ENCODE measurements around the gene CHD9NB. TPM values are rescaled to one million over a fixed set of nuclear protein-coding genes. Genes with fewer than 3 reads are reported as not detected.

The CHD9NB gene
- total RNA-seq, 1 experiment from 2014 or later, result 6.4 TPM

DNA sequence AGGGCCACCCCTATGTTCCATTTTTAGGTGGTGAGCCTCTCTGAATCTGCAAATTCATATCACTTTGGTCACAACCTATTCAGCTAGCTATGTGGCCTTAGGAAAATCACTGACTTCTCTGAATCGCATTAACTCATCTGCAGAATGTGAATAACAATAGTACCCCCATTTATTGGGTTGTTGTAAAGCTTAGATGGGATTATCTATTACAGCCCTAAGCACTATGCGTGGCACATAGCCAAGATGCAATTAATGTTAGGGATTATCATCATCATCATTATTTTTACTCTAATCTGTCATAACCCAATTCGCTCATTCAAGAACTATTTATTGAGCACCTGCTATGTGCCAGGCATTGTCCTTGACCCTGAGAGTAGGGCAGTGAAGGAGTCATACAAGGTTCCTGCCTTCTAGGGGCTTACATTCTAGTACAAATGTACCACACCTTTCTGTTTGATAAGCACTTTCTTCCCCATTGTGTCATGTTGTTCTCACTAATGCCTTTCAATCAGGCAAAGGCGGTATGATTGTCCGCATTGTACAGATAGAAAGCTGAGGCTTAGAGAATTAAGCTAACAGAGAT is 40.6 kb upstream of the CHD9NB start:
- TF ChIP-seq, protein P1, sequence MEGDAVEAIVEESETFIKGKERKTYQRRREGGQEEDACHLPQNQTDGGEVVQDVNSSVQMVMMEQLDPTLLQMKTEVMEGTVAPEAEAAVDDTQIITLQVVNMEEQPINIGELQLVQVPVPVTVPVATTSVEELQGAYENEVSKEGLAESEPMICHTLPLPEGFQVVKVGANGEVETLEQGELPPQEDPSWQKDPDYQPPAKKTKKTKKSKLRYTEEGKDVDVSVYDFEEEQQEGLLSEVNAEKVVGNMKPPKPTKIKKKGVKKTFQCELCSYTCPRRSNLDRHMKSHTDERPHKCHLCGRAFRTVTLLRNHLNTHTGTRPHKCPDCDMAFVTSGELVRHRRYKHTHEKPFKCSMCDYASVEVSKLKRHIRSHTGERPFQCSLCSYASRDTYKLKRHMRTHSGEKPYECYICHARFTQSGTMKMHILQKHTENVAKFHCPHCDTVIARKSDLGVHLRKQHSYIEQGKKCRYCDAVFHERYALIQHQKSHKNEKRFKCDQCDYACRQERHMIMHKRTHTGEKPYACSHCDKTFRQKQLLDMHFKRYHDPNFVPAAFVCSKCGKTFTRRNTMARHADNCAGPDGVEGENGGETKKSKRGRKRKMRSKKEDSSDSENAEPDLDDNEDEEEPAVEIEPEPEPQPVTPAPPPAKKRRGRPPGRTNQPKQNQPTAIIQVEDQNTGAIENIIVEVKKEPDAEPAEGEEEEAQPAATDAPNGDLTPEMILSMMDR (IDR thresholded peaks at IDR 0.05; ENCODE audit: unreplicated experiment), result no peak
- H3K27me3 Mint-ChIP-seq (ENCODE audit: unreplicated experiment), result no peaks in the 10 kb centered on the region
- no peak overlapping the region for H3K27ac Mint-ChIP-seq (ENCODE audit: unreplicated experiment)
- H3K4me3 Mint-ChIP-seq (ENCODE audit: low read depth, unreplicated experiment), result no peak overlapping the region
- no peaks in the 10 kb centered on the region for H3K36me3 Mint-ChIP-seq (ENCODE audit: insufficient read depth, unreplicated experiment)
- intact Hi-C loops (cut with micrococcal nuclease; ENCODE audit: unreplicated experiment), result no loop called here
- no peaks in the 10 kb centered on the region for H3K9me3 Mint-ChIP-seq (ENCODE audit: low read depth, unreplicated experiment)
- no peak for DNase-seq
- peaks cover 34% of the 10 kb centered on the region for H3K4me1 Mint-ChIP-seq (ENCODE audit: low read depth, unreplicated experiment)
- no TSS peak for BruUV-seq (replicated peaks)
- CTCF ChIA-PET, result no interaction called here

- CTCF ChIA-PET, result no interaction called here
- intact Hi-C loops (cut with micrococcal nuclease; ENCODE audit: unreplicated experiment), result no loop called here
- TF ChIP-seq, protein P1 (IDR thresholded peaks at IDR 0.05; ENCODE audit: unreplicated experiment), result no peak
- H3K27me3 Mint-ChIP-seq (ENCODE audit: unreplicated experiment), result no peaks in the 10 kb centered on the region
- no peaks in the 10 kb centered on the region for H3K36me3 Mint-ChIP-seq (ENCODE audit: insufficient read depth, unreplicated experiment)
- no peak overlapping the region for H3K27ac Mint-ChIP-seq (ENCODE audit: unreplicated experiment)
- H3K4me1 Mint-ChIP-seq (ENCODE audit: low read depth, unreplicated experiment), result peaks cover 30% of the 10 kb centered on the region
- no peaks in the 10 kb centered on the region for H3K9me3 Mint-ChIP-seq (ENCODE audit: low read depth, unreplicated experiment)
- H3K4me3 Mint-ChIP-seq (ENCODE audit: low read depth, unreplicated experiment), result no peak overlapping the region
- no peak for DNase-seq
- BruUV-seq (replicated peaks), result no TSS peak
These were observed 39.6 kb upstream of the CHD9NB start for GRCh38 chr16:53092284-53092683.

GRCh38 chr16:53091466-53092211 is 38.9 kb upstream of the CHD9NB start:
- CTCF ChIA-PET, result no interaction called here
- no peaks in the 10 kb centered on the region for H3K27me3 Mint-ChIP-seq (ENCODE audit: unreplicated experiment)
- intact Hi-C loops (cut with micrococcal nuclease; ENCODE audit: unreplicated experiment), result no loop called here
- H3K36me3 Mint-ChIP-seq (ENCODE audit: insufficient read depth, unreplicated experiment), result no peaks in the 10 kb centered on the region
- H3K4me3 Mint-ChIP-seq (ENCODE audit: low read depth, unreplicated experiment), result no peak overlapping the region
- TF ChIP-seq, protein P1 (IDR thresholded peaks at IDR 0.05; ENCODE audit: unreplicated experiment), result no peak
- no peak for DNase-seq
- no peaks in the 10 kb centered on the region for H3K9me3 Mint-ChIP-seq (ENCODE audit: low read depth, unreplicated experiment)
- no TSS peak for BruUV-seq (replicated peaks)
- no peak overlapping the region for H3K27ac Mint-ChIP-seq (ENCODE audit: unreplicated experiment)
- H3K4me1 Mint-ChIP-seq (ENCODE audit: low read depth, unreplicated experiment), result peaks cover 26% of the 10 kb centered on the region

DNA sequence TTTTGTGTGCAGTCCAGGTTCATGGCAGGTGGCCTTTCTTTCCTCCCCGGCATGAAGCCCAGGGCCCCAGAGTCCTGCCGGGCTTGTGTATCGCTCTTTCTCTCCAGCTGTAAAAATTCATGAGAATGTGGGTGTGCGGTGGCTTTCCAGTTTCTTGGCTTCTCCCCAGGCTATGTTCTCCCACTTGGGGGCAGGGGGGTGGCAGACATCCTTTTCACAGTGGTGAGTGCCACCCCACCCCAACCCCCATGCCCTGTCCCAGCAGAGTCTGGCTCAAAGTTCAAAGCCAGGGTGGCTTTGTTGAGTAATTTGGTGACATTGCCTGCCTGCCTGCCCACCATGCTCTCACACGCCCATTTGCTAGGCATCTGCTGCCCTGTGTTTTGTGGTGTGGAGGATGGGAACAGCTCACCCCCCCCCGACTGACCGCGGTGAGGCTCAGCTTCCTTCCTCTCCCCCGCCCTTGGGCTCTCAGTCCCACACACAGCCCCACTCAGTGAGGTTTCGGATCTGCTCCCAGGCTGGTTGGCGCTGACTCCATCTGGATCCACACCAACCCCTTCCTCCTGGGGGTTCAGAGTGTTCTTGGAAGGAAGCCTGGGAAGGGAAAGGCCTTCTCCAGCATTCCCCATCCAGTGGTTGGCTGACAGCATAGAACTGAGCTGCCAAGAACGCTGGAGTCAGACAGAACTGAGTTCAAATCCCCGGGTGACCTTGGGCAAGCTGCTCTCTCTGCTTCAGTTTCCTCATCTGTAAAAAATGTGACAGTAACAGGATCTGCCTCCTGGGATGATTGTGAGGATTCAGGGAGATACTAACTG is 38.1 kb upstream of the CHD9NB start:
- H3K4me3 Mint-ChIP-seq (ENCODE audit: low read depth, unreplicated experiment), result no peak overlapping the region
- peaks cover 26% of the 10 kb centered on the region for H3K4me1 Mint-ChIP-seq (ENCODE audit: low read depth, unreplicated experiment)
- H3K36me3 Mint-ChIP-seq (ENCODE audit: insufficient read depth, unreplicated experiment), result no peaks in the 10 kb centered on the region
- no peaks in the 10 kb centered on the region for H3K9me3 Mint-ChIP-seq (ENCODE audit: low read depth, unreplicated experiment)
- DNase-seq, result no peak
- H3K27ac Mint-ChIP-seq (ENCODE audit: unreplicated experiment), result no peak overlapping the region
- BruUV-seq (replicated peaks), result no TSS peak
- TF ChIP-seq, protein P1 (IDR thresholded peaks at IDR 0.05; ENCODE audit: unreplicated experiment), result no peak
- intact Hi-C loops (cut with micrococcal nuclease; ENCODE audit: unreplicated experiment), result no loop called here
- CTCF ChIA-PET, result no interaction called here
- no peaks in the 10 kb centered on the region for H3K27me3 Mint-ChIP-seq (ENCODE audit: unreplicated experiment)

Data from Calu3 (cell line).